Mesenchymal stem cell (in vitro differentiated cells and primary cell): ENCODE data around the gene GATA1.

Source experiments
- DNase-seq: peaks from one replicate; pipeline ENCODE4 v3.0.0-alpha.2; 2013
- H2AFZ ChIP-seq: one replicate; pipeline ENCODE4 v1.6.1; 2013; ENCODE audit warnings: low read depth, mild to moderate bottlenecking, control low read depth, inconsistent platforms, low read length, moderate library complexity
- H2AK5ac ChIP-seq: 2 replicates; pipeline ENCODE4 v1.6.1; 2013; ENCODE audit warnings: low read length, moderate library complexity, mild to moderate bottlenecking, inconsistent platforms; ENCODE audit not compliant: severe bottlenecking
- H2BK120ac ChIP-seq: one replicate; pipeline ENCODE4 v1.6.1; 2013; ENCODE audit warnings: low read depth, mild to moderate bottlenecking, inconsistent platforms, low read length, moderate library complexity
- H2BK12ac ChIP-seq, 2 experiments: one replicate each; pipeline ENCODE4 v1.6.1; 2013; ENCODE audit warnings: inconsistent platforms in 2 of 2, low read length in 2 of 2, mild to moderate bottlenecking in 2 of 2, moderate library complexity in 2 of 2, control low read depth in 1 of 2
- H2BK15ac ChIP-seq: one replicate; pipeline ENCODE4 v1.6.1; 2013; ENCODE audit warnings: mild to moderate bottlenecking, low read depth, inconsistent platforms; ENCODE audit not compliant: poor library complexity, severe bottlenecking
- H2BK5ac ChIP-seq: 2 replicates; pipeline ENCODE4 v1.6.1; 2013; ENCODE audit warnings: low read depth, mild to moderate bottlenecking, low read length, control low read depth, inconsistent platforms; ENCODE audit not compliant: poor library complexity, severe bottlenecking
- H3K14ac ChIP-seq, 2 experiments: one replicate each; pipeline ENCODE4 v1.6.1; 2013; ENCODE audit warnings: inconsistent platforms in 2 of 2, low read length in 2 of 2, control low read depth in 1 of 2, mild to moderate bottlenecking in 1 of 2, moderate library complexity in 1 of 2
- H3K18ac ChIP-seq, 2 experiments: one replicate each; pipeline ENCODE4 v1.6.1; 2013; ENCODE audit warnings: inconsistent platforms in 2 of 2, low read length in 2 of 2, control low read depth in 1 of 2, low read depth in 1 of 2, mild to moderate bottlenecking in 1 of 2
- H3K23ac ChIP-seq, 2 experiments: one replicate each; pipeline ENCODE4 v1.6.1; 2013; ENCODE audit warnings: inconsistent platforms in 2 of 2, low read length in 2 of 2, mild to moderate bottlenecking in 2 of 2, moderate library complexity in 2 of 2, control low read depth in 1 of 2
- H3K27ac ChIP-seq: 2 replicates; pipeline ENCODE4 v1.5.1; 2013; ENCODE audit warnings: mild to moderate bottlenecking, moderate library complexity, low read length, control low read depth, inconsistent platforms; ENCODE audit not compliant: poor library complexity, severe bottlenecking
- H3K27me3 ChIP-seq, 2 experiments: 2 replicates each; pipeline versions ENCODE4 v1.6.1 to v1.7.0; 2013; ENCODE audit warnings: low read length in 2 of 2, mild to moderate bottlenecking in 2 of 2, moderate library complexity in 2 of 2, control low read depth in 1 of 2, inconsistent platforms in 1 of 2; ENCODE audit not compliant: control insufficient read depth in 1 of 2, insufficient read depth in 1 of 2
- H3K36me3 ChIP-seq, 2 experiments: 2 replicates each; pipeline versions ENCODE4 v1.6.1 to v1.7.0; 2013; ENCODE audit warnings: low read length in 2 of 2, control low read depth in 1 of 2, inconsistent platforms in 1 of 2, low read depth in 1 of 2, mild to moderate bottlenecking in 1 of 2; ENCODE audit not compliant: insufficient read depth in 2 of 2, control insufficient read depth in 1 of 2
- H3K4ac ChIP-seq, 2 experiments: one replicate each; pipeline ENCODE4 v1.6.1; 2013; ENCODE audit warnings: inconsistent platforms in 2 of 2, low read length in 2 of 2, mild to moderate bottlenecking in 2 of 2, moderate library complexity in 2 of 2, control low read depth in 1 of 2, low read depth in 1 of 2
- H3K4me1 ChIP-seq: 2 replicates; pipeline ENCODE4 v1.6.1; 2013; ENCODE audit warnings: low read depth, low read length, control low read depth; ENCODE audit not compliant: control insufficient read depth, insufficient read depth
- H3K4me2 ChIP-seq: 2 replicates; pipeline ENCODE4 v1.6.1; 2013; ENCODE audit warnings: low read length, mild to moderate bottlenecking, inconsistent platforms; ENCODE audit not compliant: poor library complexity, severe bottlenecking
- H3K4me3 ChIP-seq, 2 experiments: 2 replicates each; pipeline versions ENCODE4 v1.5.1 to v1.7.0; 2013; ENCODE audit warnings: low read length in 2 of 2, mild to moderate bottlenecking in 2 of 2, control low read depth in 1 of 2, low read depth in 1 of 2; ENCODE audit not compliant: insufficient read depth in 1 of 2
- H3K79me1 ChIP-seq: replicated peaks from 2 replicates; pipeline ENCODE4 v1.6.1; 2013; ENCODE audit warnings: mild to moderate bottlenecking, control low read depth, low read length, inconsistent platforms; ENCODE audit not compliant: poor library complexity, severe bottlenecking
- H3K9ac ChIP-seq: 2 replicates; pipeline ENCODE4 v1.7.0; 2013; ENCODE audit warnings: mild to moderate bottlenecking, low read length, moderate library complexity
- H3K9me3 ChIP-seq: 2 replicates; pipeline ENCODE4 v1.7.0; 2013; ENCODE audit warnings: mild to moderate bottlenecking, low read length; ENCODE audit not compliant: control insufficient read depth
- H4K8ac ChIP-seq: one replicate; pipeline ENCODE4 v1.6.1; 2013; ENCODE audit warnings: inconsistent platforms, mild to moderate bottlenecking, low read length, moderate library complexity
- H4K91ac ChIP-seq: one replicate; pipeline ENCODE4 v1.6.1; 2013; ENCODE audit warnings: mild to moderate bottlenecking, low read length, inconsistent platforms
- WGBS: methylation state at CpG from one replicate; pipeline ENCODE4 v1.1.7; 2013; ENCODE audit warnings: mixed read lengths; 5-methylcytosine and 5-hydroxymethylcytosine counted together

Gene GATA1

GRCh38 chrX:48829016-48829735 is 42.8 kb downstream of the GATA1 start:
- H3K79me1 ChIP-seq, result no peaks in the 10 kb centered on the region
- H3K14ac ChIP-seq, result no peak overlapping the region
- no peak overlapping the region for H3K18ac ChIP-seq
- peaks cover 16 to 52% of the 10 kb centered on the region in 2 experiments for H3K27me3 ChIP-seq
- peaks cover 13% of the 10 kb centered on the region for H3K9me3 ChIP-seq
- no peak overlapping the region for H2BK12ac ChIP-seq
- no peak overlapping the region for H2AK5ac ChIP-seq
- no peak overlapping the region for H2BK120ac ChIP-seq
- no peak overlapping the region for H4K91ac ChIP-seq
- H4K8ac ChIP-seq, result no peak overlapping the region
- 92% methylated on average over 20 of the region's 24 CpGs for WGBS
- no peak overlapping the region for H3K23ac ChIP-seq
- H2BK15ac ChIP-seq, result no peak overlapping the region
- H3K9ac ChIP-seq, result no peak overlapping the region
- H3K4me1 ChIP-seq, result peaks cover 8% of the 10 kb centered on the region
- H3K4me2 ChIP-seq, result no peak overlapping the region
- no peak overlapping the region for H2AFZ ChIP-seq
- no peak overlapping the region for H3K4me3 ChIP-seq
- H3K27ac ChIP-seq, result no peak overlapping the region
- H3K36me3 ChIP-seq, result peaks cover 4 to 31% of the 10 kb centered on the region in 2 experiments
- no peak overlapping the region for H3K4ac ChIP-seq
- H2BK5ac ChIP-seq, result no peak overlapping the region
- no peak for DNase-seq

GRCh38 chrX:48831136-48831908 is 44.9 kb downstream of the GATA1 start:
- Histone ChIP-seq H2BK120ac (no peak overlapping the region), H4K91ac (no peak overlapping the region), H2AK5ac (no peak overlapping the region), H3K4me1 (peaks cover 12% of the 10 kb centered on the region), H2BK5ac (no peak overlapping the region), H2BK12ac (no peak overlapping the region), H3K27ac (no peak overlapping the region), H2BK15ac (no peak overlapping the region), H2AFZ (no peak overlapping the region), H3K4me2 (peak overlapping the region; percentile 56), H3K36me3 (peaks cover 0 to 10% of the 10 kb centered on the region in 2 experiments), H3K14ac (no peak overlapping the region), H3K4ac (no peak overlapping the region), H3K23ac (no peak overlapping the region), H3K27me3 (peaks cover 33 to 68% of the 10 kb centered on the region in 2 experiments), H3K79me1 (no peaks in the 10 kb centered on the region), H4K8ac (no peak overlapping the region), H3K9me3 (peaks cover 3% of the 10 kb centered on the region), H3K4me3 (no peak overlapping the region), H3K9ac (no peak overlapping the region), H3K18ac (no peak overlapping the region)
- WGBS, result 4% methylated on average over 29 of the region's 58 CpGs
- DNase-seq, result no peak

GRCh38 chrX:48831909-48832291 is 45.5 kb downstream of the GATA1 start:
- DNase-seq, result no peak
- H4K91ac ChIP-seq, result no peak overlapping the region
- H3K27me3 ChIP-seq, result peaks cover 33 to 73% of the 10 kb centered on the region in 2 experiments
- no peak overlapping the region for H2BK120ac ChIP-seq
- H3K23ac ChIP-seq, result no peak overlapping the region
- H3K9me3 ChIP-seq, result peaks cover 3% of the 10 kb centered on the region
- peaks cover 0 to 5% of the 10 kb centered on the region in 2 experiments for H3K36me3 ChIP-seq
- WGBS, result 0% methylated on average over 3 of the region's 57 CpGs
- H3K4ac ChIP-seq, result no peak overlapping the region
- H2BK15ac ChIP-seq, result no peak overlapping the region
- peak overlapping the region in 1 of 2 experiments; percentile 31 for H3K4me3 ChIP-seq
- no peaks in the 10 kb centered on the region for H3K79me1 ChIP-seq
- H2BK12ac ChIP-seq, result no peak overlapping the region
- H3K18ac ChIP-seq, result no peak overlapping the region
- H3K9ac ChIP-seq, result no peak overlapping the region
- H3K4me2 ChIP-seq, result peak overlapping the region; percentile 56
- no peak overlapping the region for H4K8ac ChIP-seq
- peaks cover 12% of the 10 kb centered on the region for H3K4me1 ChIP-seq
- no peak overlapping the region for H2AFZ ChIP-seq
- H3K27ac ChIP-seq, result no peak overlapping the region
- H2AK5ac ChIP-seq, result no peak overlapping the region
- H3K14ac ChIP-seq, result no peak overlapping the region
- no peak overlapping the region for H2BK5ac ChIP-seq

GRCh38 chrX:48833542-48834138 is 47.2 kb downstream of the GATA1 start:
- Histone ChIP-seq H3K27ac (no peak overlapping the region), H3K4ac (no peak overlapping the region), H3K27me3 (peaks cover 33 to 73% of the 10 kb centered on the region in 2 experiments), H3K79me1 (no peaks in the 10 kb centered on the region), H3K23ac (no peak overlapping the region), H3K14ac (no peak overlapping the region), H3K4me2 (no peak overlapping the region), H3K36me3 (no peaks in the 10 kb centered on the region), H2BK5ac (no peak overlapping the region), H2BK120ac (no peak overlapping the region), H4K91ac (no peak overlapping the region), H3K9ac (no peak overlapping the region), H2AFZ (no peak overlapping the region), H3K9me3 (peaks cover 3% of the 10 kb centered on the region), H3K4me3 (no peak overlapping the region), H2BK12ac (no peak overlapping the region), H3K18ac (no peak overlapping the region), H2AK5ac (no peak overlapping the region), H3K4me1 (peaks cover 12% of the 10 kb centered on the region), H2BK15ac (no peak overlapping the region), H4K8ac (no peak overlapping the region)
- WGBS, result 87% methylated on average over 3 of the region's 9 CpGs
- DNase-seq, result no peak
